ENCODE data around the gene CHORDC1.
A peak's percentile ranks its signal among the peaks of the same experiment; 100 is the strongest.

Gene CHORDC1

GRCh38 chr11:90222459-90223247 lies at the start of gene CHORDC1:
Gene CHORDC1 (minus strand): TSS chr11:90223049. CDS start chr11:90222954, 95 bp downstream.
- peak within 1 kb of the TSS; percentile 71 for H3K4me3 ChIP-seq (replicated peaks; ENCODE audit: low read depth, low read length)
- TF ChIP-seq CTCF (IDR thresholded peaks at IDR 0.05; ENCODE audit: insufficient read depth, low read length, poor library complexity, severe bottlenecking), result no peak
- H3K27me3 ChIP-seq (replicated peaks; ENCODE audit: control insufficient read depth, insufficient read depth, low read length), result no peaks in the 10 kb centered on the region
- peak; percentile 91 for DNase-seq (ENCODE audit: extremely low read depth, insufficient read length)
- H3K36me3 ChIP-seq (ENCODE audit: control insufficient read depth, insufficient read depth, low read length), result no peaks in the 10 kb centered on the region

- Histone ChIP-seq H3K4me3 (replicated peaks; ENCODE audit: low read depth, low read length) (no peak overlapping the region), H3K27me3 (replicated peaks; ENCODE audit: control insufficient read depth, insufficient read depth, low read length) (peaks cover 2% of the 10 kb centered on the region; the same call in 1 of the 2 replicates), H3K36me3 (ENCODE audit: control insufficient read depth, insufficient read depth, low read length) (no peaks in the 10 kb centered on the region)
- DNase-seq (ENCODE audit: extremely low read depth, insufficient read length), result no peak
- TF ChIP-seq CTCF (IDR thresholded peaks at IDR 0.05; ENCODE audit: insufficient read depth, low read length, poor library complexity, severe bottlenecking), result no peak
These were observed 34.3 kb upstream of the CHORDC1 start for GRCh38 chr11:90257158-90257525.

GRCh38 chr11:90256404-90257157 lies 33.7 kb upstream of the CHORDC1 start:
- DNase-seq (ENCODE audit: extremely low read depth, insufficient read length), result no peak
- Histone ChIP-seq H3K4me3 (replicated peaks; ENCODE audit: low read depth, low read length) (no peak overlapping the region), H3K27me3 (replicated peaks; ENCODE audit: control insufficient read depth, insufficient read depth, low read length) (peaks cover 2% of the 10 kb centered on the region; the same call in 1 of the 2 replicates), H3K36me3 (ENCODE audit: control insufficient read depth, insufficient read depth, low read length) (no peaks in the 10 kb centered on the region)
- TF ChIP-seq CTCF (IDR thresholded peaks at IDR 0.05; ENCODE audit: insufficient read depth, low read length, poor library complexity, severe bottlenecking), result no peak

GRCh38 chr11:90254065-90254464 lies 31.2 kb upstream of the CHORDC1 start:
- Histone ChIP-seq H3K36me3 (ENCODE audit: control insufficient read depth, insufficient read depth, low read length) (no peaks in the 10 kb centered on the region), H3K27me3 (replicated peaks; ENCODE audit: control insufficient read depth, insufficient read depth, low read length) (peaks cover 2% of the 10 kb centered on the region; the same call in 1 of the 2 replicates), H3K4me3 (replicated peaks; ENCODE audit: low read depth, low read length) (no peak overlapping the region)
- DNase-seq (ENCODE audit: extremely low read depth, insufficient read length), result no peak
- TF ChIP-seq CTCF (IDR thresholded peaks at IDR 0.05; ENCODE audit: insufficient read depth, low read length, poor library complexity, severe bottlenecking), result no peak

- H3K27me3 ChIP-seq (replicated peaks; ENCODE audit: control insufficient read depth, insufficient read depth, low read length), result peaks cover 2% of the 10 kb centered on the region; the same call in 1 of the 2 replicates
- no peak overlapping the region for H3K4me3 ChIP-seq (replicated peaks; ENCODE audit: low read depth, low read length)
- no peak for TF ChIP-seq CTCF (IDR thresholded peaks at IDR 0.05; ENCODE audit: insufficient read depth, low read length, poor library complexity, severe bottlenecking)
- no peak for DNase-seq (ENCODE audit: extremely low read depth, insufficient read length)
- no peaks in the 10 kb centered on the region for H3K36me3 ChIP-seq (ENCODE audit: control insufficient read depth, insufficient read depth, low read length)
These were observed 29.2 kb upstream of the CHORDC1 start for GRCh38 chr11:90252053-90252452.
